ENCODE results near the gene SLFN12L. TPM values are rescaled to one million over a fixed set of nuclear protein-coding genes. Genes with fewer than 3 reads are reported as not detected.

Gene SLFN12L
- total and polyA plus RNA-seq, 7 experiments from 2014 or later: 12.0 to 111 (median 43.6) TPM

DNA sequence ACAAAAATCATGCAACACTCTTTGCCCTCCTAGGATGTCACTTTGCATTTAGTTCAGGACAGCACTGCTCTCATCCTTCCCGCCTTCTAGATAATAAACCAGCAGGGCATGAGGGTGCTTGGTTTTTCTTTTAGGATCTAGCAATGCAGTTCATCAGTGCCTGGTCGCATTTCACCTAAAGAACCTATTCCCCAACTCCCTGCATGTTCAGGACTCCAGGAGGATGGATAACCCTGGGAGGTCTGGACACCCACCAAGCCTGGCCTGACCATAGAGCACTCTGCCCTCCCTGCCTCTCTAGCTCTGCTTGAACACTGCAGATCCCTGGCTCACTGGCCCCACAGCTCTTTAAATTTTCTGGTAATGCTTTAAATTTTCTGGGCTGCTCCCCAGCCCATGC lies 107.8 kb downstream of the SLFN12L start:
- Histone ChIP-seq H3K9me3 (ENCODE audit: control insufficient read depth in 2 of 3, low read length in 3 of 3) (no peaks in the 10 kb centered on the region), H3K4me1 (ENCODE audit: control insufficient read depth in 2 of 2, insufficient read depth in 2 of 2, low read length in 2 of 2) (peaks cover 16 to 28% of the 10 kb centered on the region in 2 donors), H3K27me3 (ENCODE audit: control insufficient read depth in 2 of 2, insufficient read depth in 2 of 2, low read length in 2 of 2) (no peaks in the 10 kb centered on the region), H3K4me3 (ENCODE audit: low read length) (no peak overlapping the region), H3K36me3 (ENCODE audit: control insufficient read depth in 2 of 3, insufficient read depth in 3 of 3, low read length in 3 of 3) (no peaks in the 10 kb centered on the region), H3K27ac (ENCODE audit: low read depth, low read length) (no peak overlapping the region)
- ChIA-PET CTCF (interaction anchor here (1.2 kb wide), 1 partner anchor 59 kb away, joined by 3 read pairs; no protein-coding TSS in a partner anchor), POLR2A (interaction anchor here (0.6 to 1.1 kb wide), 4 partner anchors 10 to 91 kb away, joined by 3 to 5 read pairs (median 3); no protein-coding TSS in a partner anchor)
- Mint-ChIP-seq H3K4me3 (peak overlapping the region in 1 of 10 donors; percentile 51), H3K9me3 (no peaks in the 10 kb centered on the region), H3K4me1 (peaks cover 36 to 71% (median 59%) of the 10 kb centered on the region in 7 donors), H3K27ac (peak overlapping the region in 2 of 9 donors; percentile 9 to 27), H3K36me3 (peaks cover 0 to 44% (median 4%) of the 10 kb centered on the region in 5 donors), H3K27me3 (no peaks in the 10 kb centered on the region)
- intact Hi-C loops (cut with micrococcal nuclease): loop anchor here (5.0 kb wide), 3 partner anchors 38 to 108 kb away; partner anchors contain the start of gene SLFN12L (in 1 of the 2)
- ATAC-seq: no peak
- DNase-seq: no peak

DNA sequence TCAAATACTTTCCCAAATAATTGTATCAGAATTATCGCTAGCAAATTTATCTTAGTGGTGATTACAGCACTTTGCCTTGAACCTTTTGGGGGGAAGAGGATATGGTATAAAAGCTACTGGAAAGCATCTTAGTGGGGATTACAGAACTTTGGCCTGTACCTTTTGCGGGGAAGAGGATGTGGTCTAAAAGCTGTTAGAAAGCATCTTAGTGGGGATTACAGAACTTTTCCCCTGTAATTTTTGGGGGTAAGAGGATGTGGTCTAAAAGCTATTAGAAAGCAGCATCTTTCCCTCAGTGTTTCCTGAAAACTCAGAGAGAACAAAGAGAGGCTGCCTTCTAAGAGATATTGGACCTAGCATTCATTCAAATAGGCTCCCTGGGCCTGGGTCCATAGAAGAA lies 109.2 kb downstream of the SLFN12L start:
- intact Hi-C loops (cut with micrococcal nuclease): no loop called here
- Mint-ChIP-seq H3K27me3 (no peaks in the 10 kb centered on the region), H3K4me1 (peaks cover 26 to 62% (median 52%) of the 10 kb centered on the region in 7 donors), H3K36me3 (peaks cover 0 to 46% (median 4%) of the 10 kb centered on the region in 5 donors), H3K9me3 (no peaks in the 10 kb centered on the region), H3K27ac (peak overlapping the region in 4 of 9 donors; percentile 3 to 75 (median 23)), H3K4me3 (peak overlapping the region in 1 of 10 donors; percentile 26)
- no peak for ATAC-seq
- Histone ChIP-seq H3K36me3 (ENCODE audit: control insufficient read depth in 2 of 3, insufficient read depth in 3 of 3, low read length in 3 of 3) (no peaks in the 10 kb centered on the region), H3K9me3 (ENCODE audit: control insufficient read depth in 2 of 3, low read length in 3 of 3) (no peaks in the 10 kb centered on the region), H3K4me3 (ENCODE audit: low read length) (no peak overlapping the region), H3K27me3 (ENCODE audit: control insufficient read depth in 2 of 2, insufficient read depth in 2 of 2, low read length in 2 of 2) (no peaks in the 10 kb centered on the region), H3K27ac (ENCODE audit: low read depth, low read length) (no peak overlapping the region), H3K4me1 (ENCODE audit: control insufficient read depth in 2 of 2, insufficient read depth in 2 of 2, low read length in 2 of 2) (peaks cover 12 to 23% of the 10 kb centered on the region in 2 donors)
- CTCF ChIA-PET: interaction anchor here (0.6 kb wide), 2 partner anchors 103 to 208 kb away, joined by 4 to 10 read pairs; no protein-coding TSS in a partner anchor
- no peak for DNase-seq
- POLR2A ChIA-PET: interaction anchor here (0.6 to 1.4 kb wide), 4 partner anchors 8 to 381 kb away, joined by 3 to 6 read pairs (median 4); partner anchors contain the start of gene SLFN13

DNA sequence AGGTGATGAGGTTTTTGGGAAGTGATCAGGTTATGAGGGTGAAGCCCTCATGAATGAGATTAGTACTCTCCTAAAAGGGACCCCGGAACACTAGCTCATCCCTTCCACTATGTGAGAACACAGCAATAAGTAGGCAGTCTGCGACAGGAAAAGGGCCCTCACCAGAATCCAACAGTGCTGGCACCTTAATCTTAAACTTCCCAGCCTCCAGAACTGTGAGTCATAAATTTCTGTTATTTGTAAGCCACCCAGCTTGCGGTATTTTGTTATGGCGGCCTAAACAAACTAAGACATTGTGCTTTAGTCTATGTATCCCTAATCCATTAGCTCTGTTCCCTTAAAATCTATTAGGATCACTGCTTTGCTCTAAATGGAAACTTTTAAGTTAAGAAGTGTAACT lies 113.7 kb downstream of the SLFN12L start:
- H3K27ac ChIP-seq (ENCODE audit: low read depth, low read length): no peak overlapping the region
- DNase-seq (no peak), ATAC-seq (no peak)
- H3K27me3 ChIP-seq (ENCODE audit: control insufficient read depth in 2 of 2, insufficient read depth in 2 of 2, low read length in 2 of 2): no peaks in the 10 kb centered on the region
- Mint-ChIP-seq H3K27ac (no peak overlapping the region), H3K4me1 (peaks cover 11 to 21% (median 13%) of the 10 kb centered on the region in 7 donors), H3K36me3 (peaks cover 12 to 46% (median 25%) of the 10 kb centered on the region in 5 donors), H3K27me3 (no peaks in the 10 kb centered on the region), H3K4me3 (no peak overlapping the region), H3K9me3 (no peaks in the 10 kb centered on the region)
- intact Hi-C loops (cut with micrococcal nuclease): no loop called here
- POLR2A ChIA-PET: no interaction called here
- H3K4me3 ChIP-seq (ENCODE audit: low read length): no peak overlapping the region
- CTCF ChIA-PET: no interaction called here
- peaks cover 5% of the 10 kb centered on the region in 2 donors for H3K4me1 ChIP-seq (ENCODE audit: control insufficient read depth in 2 of 2, insufficient read depth in 2 of 2, low read length in 2 of 2)
- H3K9me3 ChIP-seq (ENCODE audit: control insufficient read depth in 2 of 3, low read length in 3 of 3): no peaks in the 10 kb centered on the region
- no peaks in the 10 kb centered on the region for H3K36me3 ChIP-seq (ENCODE audit: control insufficient read depth in 2 of 3, insufficient read depth in 3 of 3, low read length in 3 of 3)

Other genes with a start within 250 kb of the SLFN12L start
- 10 to 100 TPM; 13.8 to 71.9 (median 29.7) TPM for gene SLFN11, start 164.1 kb downstream of the SLFN12L start, total RNA-seq
- 1 to 10 TPM; 5.5 to 8.0 TPM for gene SLFN11, start 164.1 kb downstream of the SLFN12L start, polyA plus RNA-seq
- 10 to 100 TPM in 2 of 5 experiments, 1 to 10 TPM in 3; 4.2 to 14.9 (median 6.5) TPM for gene SLFN12, start 105.2 kb downstream of the SLFN12L start, total RNA-seq
- 1 to 10 TPM; 2.2 to 2.8 TPM for gene SLFN12, start 105.2 kb downstream of the SLFN12L start, polyA plus RNA-seq
- gene SLFN13, start 88.9 kb downstream of the SLFN12L start, total RNA-seq: 10 to 100 TPM; 10.5 to 64.7 (median 21.0) TPM
- gene SLFN13, start 88.9 kb downstream of the SLFN12L start, polyA plus RNA-seq: 1 to 10 TPM; 3.6 to 5.4 TPM
- gene SLFN14, start 23.1 kb upstream of the SLFN12L start, total RNA-seq: not detected
- gene SLFN14, start 23.1 kb upstream of the SLFN12L start, polyA plus RNA-seq: under 1 TPM in 1 of 2 donors, not detected in 1; 0.06 TPM
- 1 to 10 TPM; 2.9 to 8.0 (median 5.3) TPM for gene PEX12, start 40.9 kb upstream of the SLFN12L start, total RNA-seq
- 1 to 10 TPM; 2.2 to 5.0 TPM for gene PEX12, start 40.9 kb upstream of the SLFN12L start, polyA plus RNA-seq
- 100 to 1,000 TPM in 4 of 5 experiments, 10 to 100 TPM in 1; 84.7 to 197 (median 136) TPM for gene AP2B1, start 49.6 kb upstream of the SLFN12L start, total RNA-seq
- 10 to 100 TPM; 49.0 to 66.0 TPM for gene AP2B1, start 49.6 kb upstream of the SLFN12L start, polyA plus RNA-seq
- gene RASL10B, start 194.0 kb upstream of the SLFN12L start, total RNA-seq: under 1 TPM; 0.34 to 0.76 (median 0.60) TPM
- gene RASL10B, start 194.0 kb upstream of the SLFN12L start, polyA plus RNA-seq: under 1 TPM; 0.14 to 0.37 TPM
- gene GAS2L2, start 215.6 kb upstream of the SLFN12L start, total RNA-seq: under 1 TPM in 4 of 5 experiments, not detected in 1; 0.16 to 0.49 (median 0.24) TPM
- not detected for gene GAS2L2, start 215.6 kb upstream of the SLFN12L start, polyA plus RNA-seq
- gene C17orf50, start 223.2 kb upstream of the SLFN12L start, total RNA-seq: not detected
- gene C17orf50, start 223.2 kb upstream of the SLFN12L start, polyA plus RNA-seq: under 1 TPM in 1 of 2 donors, not detected in 1; 0.27 TPM

Measured in naive thymus-derived CD4-positive, alpha-beta T cell (primary cell).